ENCODE measurements around the gene STARD3NL. TPM values are rescaled to one million over a fixed set of nuclear protein-coding genes. Genes with fewer than 3 reads are reported as not detected.

The STARD3NL gene
- total RNA-seq, 1 donor = 99.3 TPM

GRCh38 chr7:38190011-38190410 is 12.0 kb downstream of the STARD3NL start:
- no peak for TF ChIP-seq CTCF (IDR thresholded peaks at IDR 0.05; ENCODE audit: insufficient read depth, low read depth, low read length)
- H3K4me3 ChIP-seq (ENCODE audit: low read depth, low read length) = no peak overlapping the region
- DNase-seq (ENCODE audit: low read depth) = no peak

GRCh38 chr7:38191791-38192190 is 13.7 kb downstream of the STARD3NL start:
- no peak for TF ChIP-seq CTCF (IDR thresholded peaks at IDR 0.05; ENCODE audit: insufficient read depth, low read depth, low read length)
- DNase-seq (ENCODE audit: low read depth) = no peak
- H3K4me3 ChIP-seq (ENCODE audit: low read depth, low read length) = no peak overlapping the region

GRCh38 chr7:38192327-38192726 is 14.3 kb downstream of the STARD3NL start:
- no peak overlapping the region for H3K4me3 ChIP-seq (ENCODE audit: low read depth, low read length)
- no peak for TF ChIP-seq CTCF (IDR thresholded peaks at IDR 0.05; ENCODE audit: insufficient read depth, low read depth, low read length)
- no peak for DNase-seq (ENCODE audit: low read depth)

- H3K4me3 ChIP-seq (ENCODE audit: low read depth, low read length) = no peak overlapping the region
- DNase-seq (ENCODE audit: low read depth) = no peak
- no peak for TF ChIP-seq CTCF (IDR thresholded peaks at IDR 0.05; ENCODE audit: insufficient read depth, low read depth, low read length)
Observed at GRCh38 chr7:38195804-38196595, 18.0 kb downstream of the STARD3NL start.

- no peak for DNase-seq (ENCODE audit: low read depth)
- no peak for TF ChIP-seq CTCF (IDR thresholded peaks at IDR 0.05; ENCODE audit: insufficient read depth, low read depth, low read length)
- H3K4me3 ChIP-seq (ENCODE audit: low read depth, low read length) = no peak overlapping the region
Observed at GRCh38 chr7:38198366-38198765, 20.3 kb downstream of the STARD3NL start.

GRCh38 chr7:38199154-38199553 is 21.1 kb downstream of the STARD3NL start:
- DNase-seq (ENCODE audit: low read depth) = no peak

More at GRCh38 chr7:38199154-38199553, 21.1 kb downstream of the STARD3NL start:
- no peak overlapping the region for H3K4me3 ChIP-seq (ENCODE audit: low read depth, low read length)
- TF ChIP-seq CTCF (IDR thresholded peaks at IDR 0.05; ENCODE audit: insufficient read depth, low read depth, low read length) = no peak

Measured in fibroblast of villous mesenchyme (primary cell).